ENCODE results near the gene OR4C11.

GRCh38 chr11:55571828-55572227 is 35.6 kb downstream of the OR4C11 start, which contains the start of gene OR4C16:
- TF ChIP-seq, protein P1, sequence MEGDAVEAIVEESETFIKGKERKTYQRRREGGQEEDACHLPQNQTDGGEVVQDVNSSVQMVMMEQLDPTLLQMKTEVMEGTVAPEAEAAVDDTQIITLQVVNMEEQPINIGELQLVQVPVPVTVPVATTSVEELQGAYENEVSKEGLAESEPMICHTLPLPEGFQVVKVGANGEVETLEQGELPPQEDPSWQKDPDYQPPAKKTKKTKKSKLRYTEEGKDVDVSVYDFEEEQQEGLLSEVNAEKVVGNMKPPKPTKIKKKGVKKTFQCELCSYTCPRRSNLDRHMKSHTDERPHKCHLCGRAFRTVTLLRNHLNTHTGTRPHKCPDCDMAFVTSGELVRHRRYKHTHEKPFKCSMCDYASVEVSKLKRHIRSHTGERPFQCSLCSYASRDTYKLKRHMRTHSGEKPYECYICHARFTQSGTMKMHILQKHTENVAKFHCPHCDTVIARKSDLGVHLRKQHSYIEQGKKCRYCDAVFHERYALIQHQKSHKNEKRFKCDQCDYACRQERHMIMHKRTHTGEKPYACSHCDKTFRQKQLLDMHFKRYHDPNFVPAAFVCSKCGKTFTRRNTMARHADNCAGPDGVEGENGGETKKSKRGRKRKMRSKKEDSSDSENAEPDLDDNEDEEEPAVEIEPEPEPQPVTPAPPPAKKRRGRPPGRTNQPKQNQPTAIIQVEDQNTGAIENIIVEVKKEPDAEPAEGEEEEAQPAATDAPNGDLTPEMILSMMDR (IDR thresholded peaks at IDR 0.05; ENCODE audit: extremely low read depth in 1 of 2, insufficient read depth in 1 of 2, low read depth in 1 of 2, low read length in 2 of 2): no peak
- TF ChIP-seq MYC (IDR thresholded peaks at IDR 0.05; ENCODE audit: low read depth, low read length): no peak
- no peak for TF ChIP-seq POLR2AphosphoS5 (IDR thresholded peaks at IDR 0.05; ENCODE audit: insufficient read depth, low read depth, low read length)
